ENCODE results near the gene RUNX3.

DNA sequence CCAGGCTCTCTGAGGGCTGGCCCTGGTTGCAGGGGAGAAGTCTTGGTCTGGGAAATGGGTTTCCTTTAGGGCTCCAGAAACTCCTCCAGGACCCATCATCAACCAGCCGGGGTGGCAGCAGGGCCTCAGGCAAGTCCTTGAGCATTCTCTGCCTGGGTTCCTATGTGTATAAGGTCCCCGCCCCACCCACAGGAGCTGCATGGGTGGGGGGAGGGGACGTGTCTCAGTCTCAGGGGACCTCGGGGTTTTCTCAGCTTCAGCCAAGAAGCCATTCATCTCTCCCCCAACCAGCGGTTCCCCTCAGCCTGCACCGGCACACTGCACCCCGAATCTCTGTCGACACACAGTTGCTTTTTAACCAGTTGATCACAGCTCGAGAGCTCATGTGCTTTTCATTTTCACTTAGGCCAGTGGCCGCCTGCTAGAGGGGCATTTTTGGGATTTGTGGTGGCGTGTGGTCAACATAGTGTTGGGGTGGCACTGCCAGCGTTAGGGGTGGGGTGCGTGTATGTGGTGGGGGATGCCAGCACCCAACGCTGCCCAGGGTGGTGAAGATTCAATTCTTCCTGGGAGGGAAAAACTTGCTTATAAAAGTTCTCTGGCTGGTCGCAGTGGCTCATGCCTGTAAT lies 6.5 kb downstream of the RUNX3 start:
- TF ChIP-seq CTCF (IDR thresholded peaks at IDR 0.05), result no peak
- TF ChIP-seq POLR2AphosphoS5 (IDR thresholded peaks at IDR 0.05), result no peak
- TF ChIP-seq POLR2A (IDR thresholded peaks at IDR 0.05), result no peak

Measured in sigmoid colon (tissue), 4 donors.